HG03060 (cell line): Measurements from ENCODE around the gene SYNJ2BP.
"Not testable (repeated sequence)": the region's sequence is repeated elsewhere in the genome, so short reads cannot be mapped to it uniquely, and the experiment has no call there.

ENCODE experiments used
- ATAC-seq: cut with Tn5 transposase; IDR thresholded peaks from one replicate; pipeline ENCODE4 v1.9.1; 2021; ENCODE audit warnings: low read depth, moderate number of reproducible peaks; ENCODE audit not compliant: unreplicated experiment

Gene SYNJ2BP

GRCh38 chr14:70416725-70417349, at the start of gene SYNJ2BP:
Gene SYNJ2BP (minus strand): TSS chr14:70417090. CDS start chr14:70416963, 127 bp downstream.
- ATAC-seq, result no peak

GRCh38 chr14:70454731-70455130, 37.8 kb upstream of the SYNJ2BP start:
- no peak for ATAC-seq

- ATAC-seq, result no peak
These were observed 35.0 kb upstream of the SYNJ2BP start, which contains the start of gene ADAM21 for GRCh38 chr14:70451874-70452273. Gene ADAM21 (plus strand): TSS chr14:70452174. CDS start chr14:70457500, 5,326 bp downstream.

- no peak for ATAC-seq
These were observed 31.9 kb upstream of the SYNJ2BP start for GRCh38 chr14:70448633-70449340.

GRCh38 chr14:70442750-70443149, 25.9 kb upstream of the SYNJ2BP start:
- no peak for ATAC-seq

- ATAC-seq, result no peak
These were observed 24.8 kb upstream of the SYNJ2BP start for GRCh38 chr14:70441641-70442040.

GRCh38 chr14:70436867-70437266, 20.0 kb upstream of the SYNJ2BP start:
- no peak for ATAC-seq

- ATAC-seq, result not testable (repeated sequence)
These were observed 9.7 kb upstream of the SYNJ2BP start for GRCh38 chr14:70426555-70426954.

GRCh38 chr14:70425354-70425753, 8.5 kb upstream of the SYNJ2BP start:
- no peak for ATAC-seq

GRCh38 chr14:70422538-70422937, 5.6 kb upstream of the SYNJ2BP start:
- no peak for ATAC-seq

- not testable (repeated sequence) for ATAC-seq
These were observed 2.5 kb upstream of the SYNJ2BP start for GRCh38 chr14:70419270-70419931.

GRCh38 chr14:70416338-70416724, 559 bp downstream of the SYNJ2BP start:
- no peak for ATAC-seq

- ATAC-seq, result no peak
These were observed 1.1 kb downstream of the SYNJ2BP start for GRCh38 chr14:70415788-70416187.

GRCh38 chr14:70407621-70408020, 9.3 kb downstream of the SYNJ2BP start:
- ATAC-seq, result no peak

- ATAC-seq, result not testable (repeated sequence)
These were observed 10.7 kb downstream of the SYNJ2BP start for GRCh38 chr14:70406216-70406615.

GRCh38 chr14:70403335-70403734, 13.6 kb downstream of the SYNJ2BP start:
- not testable (repeated sequence) for ATAC-seq

- ATAC-seq, result no peak
These were observed 15.2 kb downstream of the SYNJ2BP start for GRCh38 chr14:70401643-70402042.

- ATAC-seq, result no peak
These were observed 18.0 kb downstream of the SYNJ2BP start for GRCh38 chr14:70398706-70399431.

GRCh38 chr14:70398280-70398679, 18.6 kb downstream of the SYNJ2BP start:
- no peak for ATAC-seq

GRCh38 chr14:70397746-70398145, 19.1 kb downstream of the SYNJ2BP start:
- no peak for ATAC-seq
